GM12878 (cell line): ENCODE results near the gene FOXR1.

Source experiments
- ATF2 ChIP-seq: IDR thresholded peaks from 2 replicates; pipeline ENCODE4 v1.6.1; 2012; ENCODE audit warnings: low read length, inconsistent platforms
- BHLHE40 ChIP-seq, 2 experiments: fragments of 450-650 bp in 1 of 2; IDR thresholded peaks; 2 replicates each; pipeline ENCODE4 v1.6.1; 2011 to 2017; ENCODE audit warnings: low read depth in 2 of 2, borderline replicate concordance in 1 of 2, improper control_type of control experiment in 1 of 2, low read length in 1 of 2, mild to moderate bottlenecking in 1 of 2
- EP300 ChIP-seq, 2 experiments: fragments of 150-350 bp in 1 of 2; IDR thresholded peaks; 2 replicates each; pipeline ENCODE4 v1.6.1; 2011 to 2012; ENCODE audit warnings: low read depth in 2 of 2, low read length in 2 of 2, borderline replicate concordance in 1 of 2, improper control_type of control experiment in 1 of 2, inconsistent platforms in 1 of 2; ENCODE audit not compliant: control insufficient read depth in 1 of 2
- EZH2 ChIP-seq: IDR thresholded peaks from 2 replicates; pipeline ENCODE4 v1.6.1; 2012; ENCODE audit warnings: low read depth, mild to moderate bottlenecking, control low read depth, inconsistent platforms, low read length, borderline replicate concordance; ENCODE audit not compliant: control insufficient read depth
- JUNB ChIP-seq: IDR thresholded peaks from 2 replicates; pipeline ENCODE4 v1.6.1; 2016; ENCODE audit warnings: antibody characterized with exemption, mild to moderate bottlenecking
- MEF2B ChIP-seq: fragments of 450-650 bp; IDR thresholded peaks from 2 replicates; pipeline ENCODE4 v1.6.1; 2018; ENCODE audit warnings: mild to moderate bottlenecking, moderate library complexity; ENCODE audit not compliant: partially characterized antibody, poor library complexity, severe bottlenecking
- MLLT1 ChIP-seq: fragments of 450-650 bp; IDR thresholded peaks from 2 replicates; pipeline ENCODE4 v1.6.1; 2016; ENCODE audit warnings: mild to moderate bottlenecking
- POLR2AphosphoS5 ChIP-seq: IDR thresholded peaks from 2 replicates; pipeline ENCODE4 v1.6.1; 2011; ENCODE audit warnings: mild to moderate bottlenecking, low read length, inconsistent platforms
- RAD21 ChIP-seq: IDR thresholded peaks from 2 replicates; pipeline ENCODE4 v1.6.1; 2011; ENCODE audit warnings: mild to moderate bottlenecking, low read depth, low read length, moderate library complexity; ENCODE audit not compliant: insufficient read depth
- RFX5 ChIP-seq: IDR thresholded peaks from 2 replicates; pipeline ENCODE4 v1.6.1; 2011; ENCODE audit warnings: low read depth, low read length, improper control_type of control experiment
- SRF ChIP-seq, 2 experiments: IDR thresholded peaks; 2 replicates each; pipeline ENCODE4 v1.6.1; 2011; ENCODE audit warnings: low read depth in 2 of 2, low read length in 2 of 2, mild to moderate bottlenecking in 1 of 2, moderate library complexity in 1 of 2
- ZNF592 ChIP-seq: fragments of 450-650 bp; IDR thresholded peaks from 2 replicates; pipeline ENCODE4 v1.6.1; 2017; ENCODE audit warnings: mild to moderate bottlenecking, moderate library complexity
- TF ChIP-seq, protein P1 (sequence below), 3 experiments: IDR thresholded peaks in 2 of 3; conservative IDR thresholded peaks in 1 of 3; 2 replicates each; pipeline ENCODE4 v1.5.1; 2011; ENCODE audit warnings: low read depth in 3 of 3, low read length in 3 of 3, mild to moderate bottlenecking in 3 of 3, control low read depth in 2 of 3, moderate library complexity in 2 of 3, inconsistent platforms in 1 of 3, mixed read lengths in 1 of 3; ENCODE audit not compliant: control insufficient read depth in 2 of 3, insufficient read depth in 1 of 3; ENCODE audit errors: extremely low read depth in 1 of 3
- TF ChIP-seq, protein P2 (sequence below): IDR thresholded peaks from 2 replicates; pipeline ENCODE4 v1.6.1; 2011; ENCODE audit warnings: low read depth, low read length, improper control_type of control experiment, borderline replicate concordance

GRCh38 chr11:119029069-119029339 is 57.4 kb downstream of the FOXR1 start:
- TF ChIP-seq BHLHE40 (IDR thresholded peaks at IDR 0.05; ENCODE audit: borderline replicate concordance in 1 of 2, low read depth in 2 of 2, low read length in 1 of 2): no peak
- no peak for TF ChIP-seq JUNB
- no peak for TF ChIP-seq MEF2B
- TF ChIP-seq POLR2AphosphoS5: no peak
- no peak for TF ChIP-seq RFX5
- TF ChIP-seq, protein P1, sequence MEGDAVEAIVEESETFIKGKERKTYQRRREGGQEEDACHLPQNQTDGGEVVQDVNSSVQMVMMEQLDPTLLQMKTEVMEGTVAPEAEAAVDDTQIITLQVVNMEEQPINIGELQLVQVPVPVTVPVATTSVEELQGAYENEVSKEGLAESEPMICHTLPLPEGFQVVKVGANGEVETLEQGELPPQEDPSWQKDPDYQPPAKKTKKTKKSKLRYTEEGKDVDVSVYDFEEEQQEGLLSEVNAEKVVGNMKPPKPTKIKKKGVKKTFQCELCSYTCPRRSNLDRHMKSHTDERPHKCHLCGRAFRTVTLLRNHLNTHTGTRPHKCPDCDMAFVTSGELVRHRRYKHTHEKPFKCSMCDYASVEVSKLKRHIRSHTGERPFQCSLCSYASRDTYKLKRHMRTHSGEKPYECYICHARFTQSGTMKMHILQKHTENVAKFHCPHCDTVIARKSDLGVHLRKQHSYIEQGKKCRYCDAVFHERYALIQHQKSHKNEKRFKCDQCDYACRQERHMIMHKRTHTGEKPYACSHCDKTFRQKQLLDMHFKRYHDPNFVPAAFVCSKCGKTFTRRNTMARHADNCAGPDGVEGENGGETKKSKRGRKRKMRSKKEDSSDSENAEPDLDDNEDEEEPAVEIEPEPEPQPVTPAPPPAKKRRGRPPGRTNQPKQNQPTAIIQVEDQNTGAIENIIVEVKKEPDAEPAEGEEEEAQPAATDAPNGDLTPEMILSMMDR (IDR thresholded peaks at IDR 0.05 in 2 of 3, conservative IDR thresholded peaks at IDR 0.05 in 1 of 3; ENCODE audit: control insufficient read depth in 2 of 3, extremely low read depth in 1 of 3, insufficient read depth in 1 of 3, low read depth in 3 of 3, low read length in 3 of 3): no peak
- no peak for TF ChIP-seq RAD21
- TF ChIP-seq ATF2: no peak
- no peak for TF ChIP-seq EZH2
- TF ChIP-seq ZNF592: no peak
- TF ChIP-seq EP300 (IDR thresholded peaks at IDR 0.05; ENCODE audit: borderline replicate concordance in 1 of 2, control insufficient read depth in 1 of 2, low read depth in 2 of 2, low read length in 2 of 2): no peak
- no peak for TF ChIP-seq MLLT1
- TF ChIP-seq SRF (IDR thresholded peaks at IDR 0.05; ENCODE audit: low read depth in 2 of 2, low read length in 2 of 2): no peak
- TF ChIP-seq, protein P2, sequence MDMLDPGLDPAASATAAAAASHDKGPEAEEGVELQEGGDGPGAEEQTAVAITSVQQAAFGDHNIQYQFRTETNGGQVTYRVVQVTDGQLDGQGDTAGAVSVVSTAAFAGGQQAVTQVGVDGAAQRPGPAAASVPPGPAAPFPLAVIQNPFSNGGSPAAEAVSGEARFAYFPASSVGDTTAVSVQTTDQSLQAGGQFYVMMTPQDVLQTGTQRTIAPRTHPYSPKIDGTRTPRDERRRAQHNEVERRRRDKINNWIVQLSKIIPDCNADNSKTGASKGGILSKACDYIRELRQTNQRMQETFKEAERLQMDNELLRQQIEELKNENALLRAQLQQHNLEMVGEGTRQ: no peak
